ENCODE measurements around the gene ZNF524.

The ZNF524 gene

DNA sequence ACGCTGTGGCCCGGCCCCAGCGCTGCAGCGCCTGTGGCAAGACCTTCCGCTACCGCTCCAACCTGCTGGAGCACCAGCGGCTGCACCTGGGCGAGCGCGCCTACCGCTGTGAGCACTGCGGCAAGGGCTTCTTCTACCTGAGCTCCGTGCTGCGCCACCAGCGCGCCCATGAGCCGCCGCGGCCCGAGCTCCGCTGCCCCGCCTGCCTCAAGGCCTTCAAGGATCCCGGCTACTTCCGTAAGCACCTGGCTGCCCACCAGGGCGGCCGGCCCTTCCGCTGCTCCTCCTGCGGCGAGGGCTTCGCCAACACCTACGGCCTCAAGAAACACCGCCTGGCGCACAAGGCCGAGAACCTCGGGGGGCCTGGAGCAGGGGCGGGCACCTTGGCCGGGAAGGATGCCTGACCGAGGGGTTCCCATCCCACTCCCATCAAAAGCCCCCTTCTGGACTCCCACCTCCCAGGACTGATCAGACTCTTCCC lies 16.3 kb downstream of the ZNF524 start:
- DNase-seq (ENCODE audit: low spot score), result no peak
- TF ChIP-seq, protein P1, sequence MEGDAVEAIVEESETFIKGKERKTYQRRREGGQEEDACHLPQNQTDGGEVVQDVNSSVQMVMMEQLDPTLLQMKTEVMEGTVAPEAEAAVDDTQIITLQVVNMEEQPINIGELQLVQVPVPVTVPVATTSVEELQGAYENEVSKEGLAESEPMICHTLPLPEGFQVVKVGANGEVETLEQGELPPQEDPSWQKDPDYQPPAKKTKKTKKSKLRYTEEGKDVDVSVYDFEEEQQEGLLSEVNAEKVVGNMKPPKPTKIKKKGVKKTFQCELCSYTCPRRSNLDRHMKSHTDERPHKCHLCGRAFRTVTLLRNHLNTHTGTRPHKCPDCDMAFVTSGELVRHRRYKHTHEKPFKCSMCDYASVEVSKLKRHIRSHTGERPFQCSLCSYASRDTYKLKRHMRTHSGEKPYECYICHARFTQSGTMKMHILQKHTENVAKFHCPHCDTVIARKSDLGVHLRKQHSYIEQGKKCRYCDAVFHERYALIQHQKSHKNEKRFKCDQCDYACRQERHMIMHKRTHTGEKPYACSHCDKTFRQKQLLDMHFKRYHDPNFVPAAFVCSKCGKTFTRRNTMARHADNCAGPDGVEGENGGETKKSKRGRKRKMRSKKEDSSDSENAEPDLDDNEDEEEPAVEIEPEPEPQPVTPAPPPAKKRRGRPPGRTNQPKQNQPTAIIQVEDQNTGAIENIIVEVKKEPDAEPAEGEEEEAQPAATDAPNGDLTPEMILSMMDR (IDR thresholded peaks at IDR 0.05; ENCODE audit: extremely low read depth, missing control alignments), result no peak

- DNase-seq (ENCODE audit: low spot score), result no peak
- TF ChIP-seq, protein P1 (IDR thresholded peaks at IDR 0.05; ENCODE audit: extremely low read depth, missing control alignments), result no peak
Observed at GRCh38 chr19:55617426-55617825, 17.3 kb downstream of the ZNF524 start.

- TF ChIP-seq, protein P1 (IDR thresholded peaks at IDR 0.05; ENCODE audit: extremely low read depth, missing control alignments), result no peak
- DNase-seq (ENCODE audit: low spot score), result no peak
Observed at GRCh38 chr19:55618426-55618825, 18.3 kb downstream of the ZNF524 start.

DNA sequence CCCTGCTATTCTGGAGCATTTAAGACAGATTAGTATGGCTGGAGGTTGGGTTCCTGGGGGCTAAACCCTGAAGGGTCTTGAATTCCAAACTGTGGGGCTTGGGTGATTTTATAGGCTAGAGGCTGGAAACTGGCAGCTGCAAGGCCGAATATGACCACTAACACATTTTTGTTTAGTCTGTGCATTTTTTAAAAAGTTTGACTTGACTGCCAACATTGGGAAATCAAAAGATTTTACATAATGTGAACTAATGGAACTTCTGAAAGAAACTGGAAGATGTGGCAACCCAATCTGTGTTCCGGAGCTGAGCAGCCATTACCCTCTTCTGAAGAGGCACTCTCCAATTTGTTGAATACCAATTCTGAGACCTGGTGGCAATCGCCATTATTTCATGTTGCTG lies 19.2 kb downstream of the ZNF524 start:
- no peak for DNase-seq (ENCODE audit: low spot score)
- TF ChIP-seq, protein P1 (IDR thresholded peaks at IDR 0.05; ENCODE audit: extremely low read depth, missing control alignments), result no peak

DNA sequence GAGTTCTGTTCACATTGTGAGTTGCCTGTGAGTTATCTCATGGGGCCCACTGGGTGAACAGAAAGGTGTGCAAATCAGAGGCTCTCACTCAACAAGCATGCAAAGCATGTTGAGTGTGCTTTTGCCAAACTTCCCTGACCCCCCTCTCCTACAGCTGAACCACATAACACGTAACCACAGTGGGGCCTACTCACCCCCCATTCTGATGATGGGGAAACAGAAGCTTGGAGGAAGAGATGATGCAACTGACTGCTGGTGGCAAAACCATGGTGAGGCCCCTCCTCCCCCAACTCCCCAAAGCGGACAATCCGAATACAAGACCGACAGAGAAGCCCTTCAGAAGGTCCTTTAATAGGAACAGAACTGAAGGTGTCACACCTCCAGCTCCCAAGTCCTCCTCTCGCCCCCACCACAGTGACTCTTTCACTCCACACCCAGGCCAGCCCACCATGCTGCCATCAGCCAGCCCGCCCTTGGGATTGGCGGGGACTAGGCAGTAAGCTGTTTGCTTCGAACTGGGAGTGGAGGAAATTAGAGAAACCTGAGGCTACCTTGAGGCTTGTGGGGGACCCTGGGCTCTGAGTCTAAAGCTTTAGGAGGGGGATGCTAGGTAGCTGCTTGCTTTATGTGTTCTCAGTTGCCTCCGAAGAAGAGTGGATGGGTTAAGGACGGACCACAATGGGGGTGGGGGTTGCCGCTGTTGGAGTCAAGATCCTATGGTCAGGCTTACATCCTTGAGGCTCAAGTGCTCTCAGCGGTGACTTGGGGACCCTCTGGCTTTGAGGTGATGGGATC lies 20.5 kb downstream of the ZNF524 start:
- DNase-seq (ENCODE audit: low spot score), result no peak
- TF ChIP-seq, protein P1 (IDR thresholded peaks at IDR 0.05; ENCODE audit: extremely low read depth, missing control alignments), result no peak

- DNase-seq (ENCODE audit: low spot score), result no peak
- TF ChIP-seq, protein P1 (IDR thresholded peaks at IDR 0.05; ENCODE audit: extremely low read depth, missing control alignments), result no peak
Observed at GRCh38 chr19:55621205-55621672, 21.2 kb downstream of the ZNF524 start.

DNA sequence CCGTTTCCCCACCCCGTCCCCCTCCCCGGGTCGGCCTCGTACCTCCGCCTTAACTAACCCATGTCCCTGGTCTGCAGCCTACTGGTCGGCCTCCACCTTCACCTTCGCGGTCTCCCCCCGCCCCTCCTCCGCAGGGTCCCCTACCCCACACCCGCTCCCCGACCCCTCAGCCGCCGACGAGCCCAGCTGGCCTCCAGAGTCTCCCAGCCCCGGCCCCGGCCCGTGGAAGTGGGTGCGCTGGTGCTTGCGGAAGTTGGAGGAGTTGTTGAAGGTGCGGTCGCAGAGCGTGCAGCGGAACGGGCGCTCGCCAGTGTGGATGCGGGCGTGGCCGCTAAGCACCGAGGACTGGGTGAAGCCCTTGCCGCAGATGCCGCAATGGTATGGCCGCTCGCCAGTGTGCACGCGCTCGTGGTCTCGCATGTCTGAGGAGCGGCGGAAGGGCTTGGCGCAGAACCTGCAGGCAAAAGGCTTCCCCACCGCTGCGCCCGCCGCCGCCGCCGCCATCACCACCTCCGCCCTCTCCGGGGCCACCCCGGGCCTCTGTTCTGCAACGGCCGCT lies 21.7 kb downstream of the ZNF524 start:
- no peak for DNase-seq (ENCODE audit: low spot score)
- TF ChIP-seq, protein P1 (IDR thresholded peaks at IDR 0.05; ENCODE audit: extremely low read depth, missing control alignments), result no peak
